Stimulated activated naive CD4-positive, alpha-beta T cell (primary cell): ENCODE results near the gene C4B.
"Not testable (repeated sequence)": the region's sequence is repeated elsewhere in the genome, so short reads cannot be mapped to it uniquely, and the experiment has no call there.

ENCODE experiments used
- DNase-seq, 6 experiments: peaks; one replicate each; lab custom pipeline; 2025; lab: John Stamatoyannopoulos, UW

C4B gene

GRCh38 chr6:31980998-31981397, 33.6 kb upstream of the C4B start:
- DNase-seq: not testable (repeated sequence)

- DNase-seq: not testable (repeated sequence)
Measured at GRCh38 chr6:31981744-31982143, 32.9 kb upstream of the C4B start, which contains the start of gene C4A. C4A (plus strand) TSS chr6:31982057; CDS start chr6:31982108, 51 bp downstream.

GRCh38 chr6:31989363-31989762, 25.2 kb upstream of the C4B start:
- not testable (repeated sequence) for DNase-seq

DNA sequence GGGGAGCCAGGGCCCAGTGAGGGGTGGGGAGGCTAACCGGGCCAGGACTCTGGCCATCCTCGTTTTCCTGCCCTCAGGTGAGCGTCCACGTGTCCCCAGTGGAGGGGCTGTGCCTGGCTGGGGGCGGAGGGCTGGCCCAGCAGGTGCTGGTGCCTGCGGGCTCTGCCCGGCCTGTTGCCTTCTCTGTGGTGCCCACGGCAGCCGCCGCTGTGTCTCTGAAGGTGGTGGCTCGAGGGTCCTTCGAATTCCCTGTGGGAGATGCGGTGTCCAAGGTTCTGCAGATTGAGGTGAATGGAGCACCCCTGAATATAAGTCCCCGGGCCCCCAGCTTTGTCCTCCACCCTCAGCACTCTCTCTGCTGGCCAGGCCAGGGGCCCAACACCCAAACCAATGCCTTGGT, 20.2 kb upstream of the C4B start:
- DNase-seq: not testable (repeated sequence)

GRCh38 chr6:31996385-31996784, 18.2 kb upstream of the C4B start:
- DNase-seq: not testable (repeated sequence)

DNA sequence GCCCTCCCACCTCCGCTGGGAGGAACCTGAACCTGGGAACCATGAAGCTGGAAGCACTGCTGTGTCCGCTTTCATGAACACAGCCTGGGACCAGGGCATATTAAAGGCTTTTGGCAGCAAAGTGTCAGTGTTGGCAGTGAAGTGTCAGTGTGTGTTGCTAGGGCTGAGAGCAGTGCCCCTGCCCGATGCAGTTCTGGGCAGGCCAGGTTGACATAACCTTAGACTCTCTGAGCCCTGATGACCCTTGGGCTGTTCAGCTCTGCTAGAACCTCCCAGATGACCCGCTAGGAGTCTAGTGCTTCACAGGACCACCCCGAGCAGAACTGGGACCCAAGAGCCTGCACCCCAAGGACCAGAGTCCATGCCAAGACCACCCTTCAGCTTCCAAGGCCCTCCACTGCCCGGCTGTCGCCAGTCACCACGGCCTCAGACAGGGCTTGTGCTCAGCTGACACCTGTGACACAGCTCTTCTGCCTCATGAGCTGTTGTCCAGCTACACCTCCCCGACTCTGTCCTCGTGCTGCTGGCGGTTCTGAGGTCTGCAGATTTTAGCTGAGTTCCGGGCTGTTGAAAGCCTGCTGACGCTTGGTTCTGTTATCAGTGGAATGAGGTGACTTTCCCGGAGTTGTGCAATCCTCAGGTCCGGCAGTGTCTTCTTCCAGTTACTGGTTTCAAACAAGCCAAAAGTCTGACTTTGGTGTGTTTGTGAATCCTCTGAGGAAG, 11.9 kb upstream of the C4B start:
- DNase-seq: not testable (repeated sequence)

- DNase-seq: not testable (repeated sequence)
Measured at GRCh38 chr6:32003301-32003700, 11.3 kb upstream of the C4B start.

DNA sequence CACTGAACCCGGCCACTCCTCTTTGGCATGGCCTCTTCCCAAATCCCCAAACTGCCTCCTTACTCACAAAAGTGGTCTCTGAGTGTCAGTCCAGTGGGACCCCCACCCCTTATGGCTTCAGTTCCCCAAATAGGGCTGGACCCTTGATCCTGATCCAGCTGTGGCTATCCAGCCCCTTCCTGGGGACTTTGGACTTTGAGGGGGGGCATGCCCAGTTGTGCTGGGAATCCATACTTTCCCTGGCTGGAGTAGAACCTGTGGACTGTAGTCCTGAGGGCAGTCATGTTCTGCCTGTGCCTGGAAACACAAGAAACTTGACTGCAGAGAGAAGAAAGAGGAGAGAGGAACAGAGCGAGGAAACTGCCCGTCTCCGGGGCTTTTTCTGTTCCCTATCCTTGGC, 10.2 kb upstream of the C4B start:
- not testable (repeated sequence) for DNase-seq

- peak in 1 of 6 experiments; percentile 33 for DNase-seq
Measured at GRCh38 chr6:32004864-32005537, 9.6 kb upstream of the C4B start.

GRCh38 chr6:32005538-32005880, 9.1 kb upstream of the C4B start:
- DNase-seq: not testable (repeated sequence)

DNA sequence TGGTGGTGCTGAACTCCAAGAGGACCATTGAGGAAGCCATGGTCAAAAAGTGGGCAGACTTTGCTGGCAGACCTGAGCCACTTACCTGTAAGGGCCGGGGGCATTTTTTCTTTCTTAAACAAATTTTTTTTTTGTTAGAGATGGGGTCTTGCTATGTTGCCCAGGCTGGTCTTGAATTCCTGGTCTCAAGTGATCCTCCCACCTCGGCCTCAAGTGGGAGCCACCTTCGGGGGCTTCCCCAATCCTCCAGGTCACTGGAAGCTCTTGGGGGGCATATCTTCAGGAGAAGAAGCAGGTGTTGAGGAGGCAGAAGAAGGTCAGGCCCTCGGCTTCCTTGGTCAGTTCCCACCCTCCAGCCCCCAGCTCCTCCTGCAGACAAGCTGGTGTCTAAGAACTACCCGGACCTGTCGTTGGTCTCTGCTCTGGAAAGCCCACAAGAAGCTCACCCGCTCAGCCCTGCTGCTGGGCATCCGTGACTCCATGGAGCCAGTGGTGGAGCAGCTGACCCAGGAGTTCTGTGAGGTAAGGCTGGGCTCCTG, 8.5 kb upstream of the C4B start:
- not testable (repeated sequence) for DNase-seq

GRCh38 chr6:32007086-32007485, 7.5 kb upstream of the C4B start:
- DNase-seq: not testable (repeated sequence)

GRCh38 chr6:32008037-32008436, 6.6 kb upstream of the C4B start:
- DNase-seq: not testable (repeated sequence)

DNA sequence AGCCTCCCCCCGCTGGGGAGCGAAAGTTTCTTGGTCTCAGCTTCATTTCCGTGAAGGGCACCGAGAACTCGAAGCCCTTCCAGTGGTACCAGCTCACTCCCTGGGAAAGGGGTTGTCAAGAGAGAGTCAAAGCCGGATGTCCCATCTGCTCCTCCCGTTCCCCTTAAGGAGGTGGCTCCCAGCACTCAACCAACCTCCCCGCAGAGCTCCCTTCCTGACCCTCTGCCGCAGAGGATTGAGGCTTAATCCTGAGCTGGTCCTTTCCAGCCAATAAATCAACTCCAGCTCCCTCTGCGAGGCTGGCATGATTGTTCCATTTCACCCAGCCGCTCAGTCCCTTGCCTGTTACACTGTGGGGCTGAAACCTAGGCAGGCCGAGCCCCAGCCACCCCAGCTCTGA, 6.0 kb upstream of the C4B start:
- DNase-seq: not testable (repeated sequence)

GRCh38 chr6:32009537-32009936, 5.1 kb upstream of the C4B start:
- DNase-seq: not testable (repeated sequence)

GRCh38 chr6:32010856-32011530, 3.6 kb upstream of the C4B start:
- DNase-seq: not testable (repeated sequence)

GRCh38 chr6:32012941-32013617, 1.5 kb upstream of the C4B start:
- DNase-seq: not testable (repeated sequence)

GRCh38 chr6:32013738-32014137, 857 bp upstream of the C4B start:
- not testable (repeated sequence) for DNase-seq

DNA sequence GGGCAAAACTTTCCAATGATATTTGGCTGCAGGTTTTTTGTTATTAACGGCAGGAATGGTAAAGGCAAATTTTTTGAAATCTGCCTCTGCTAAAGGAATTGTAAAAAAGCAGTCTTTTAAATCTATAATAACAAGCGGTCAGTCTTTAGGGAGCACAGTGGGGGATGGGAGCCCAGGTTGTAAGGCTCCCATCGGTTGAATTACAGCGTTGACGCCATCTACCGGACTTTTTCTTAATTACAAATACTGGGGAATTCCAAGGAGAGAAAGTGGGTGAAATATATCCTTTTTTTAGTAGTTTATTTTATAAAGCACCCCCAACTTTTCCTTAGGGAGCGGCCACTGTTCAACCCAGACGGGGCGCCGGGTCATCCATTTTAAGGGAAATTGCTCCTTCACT, 7.5 kb downstream of the C4B start:
- DNase-seq: not testable (repeated sequence)

DNA sequence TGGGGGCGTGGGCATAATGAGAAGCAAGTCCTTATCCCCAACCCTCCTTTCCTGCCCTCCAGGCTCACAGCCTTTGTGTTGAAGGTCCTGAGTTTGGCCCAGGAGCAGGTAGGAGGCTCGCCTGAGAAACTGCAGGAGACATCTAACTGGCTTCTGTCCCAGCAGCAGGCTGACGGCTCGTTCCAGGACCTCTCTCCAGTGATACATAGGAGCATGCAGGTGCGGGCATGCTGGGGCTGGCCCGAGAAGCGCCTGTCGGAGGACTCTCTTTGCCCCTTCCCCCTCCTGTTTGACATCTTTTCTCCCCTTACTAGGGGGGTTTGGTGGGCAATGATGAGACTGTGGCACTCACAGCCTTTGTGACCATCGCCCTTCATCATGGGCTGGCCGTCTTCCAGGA, 14.0 kb downstream of the C4B start:
- DNase-seq: not testable (repeated sequence)

DNA sequence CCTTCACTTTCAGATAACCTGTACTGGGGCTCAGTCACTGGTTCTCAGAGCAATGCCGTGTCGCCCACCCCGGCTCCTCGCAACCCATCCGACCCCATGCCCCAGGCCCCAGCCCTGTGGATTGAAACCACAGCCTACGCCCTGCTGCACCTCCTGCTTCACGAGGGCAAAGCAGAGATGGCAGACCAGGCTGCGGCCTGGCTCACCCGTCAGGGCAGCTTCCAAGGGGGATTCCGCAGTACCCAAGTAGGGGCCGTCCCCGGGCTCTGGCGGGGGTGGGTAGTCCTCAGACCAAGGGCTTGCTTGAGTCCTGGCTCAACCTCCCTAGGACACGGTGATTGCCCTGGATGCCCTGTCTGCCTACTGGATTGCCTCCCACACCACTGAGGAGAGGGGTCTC, 15.0 kb downstream of the C4B start:
- not testable (repeated sequence) for DNase-seq
